Measurements from ENCODE around the gene N4BP3. TPM values are rescaled to one million over a fixed set of nuclear protein-coding genes. Genes with fewer than 3 reads are reported as not detected.

N4BP3 gene
- total RNA-seq, 3 donors from 2014 or later (not counting 1 experiment from before 2014, with no cell fraction given), result 5.6 to 16.9 (median 9.0) TPM

DNA sequence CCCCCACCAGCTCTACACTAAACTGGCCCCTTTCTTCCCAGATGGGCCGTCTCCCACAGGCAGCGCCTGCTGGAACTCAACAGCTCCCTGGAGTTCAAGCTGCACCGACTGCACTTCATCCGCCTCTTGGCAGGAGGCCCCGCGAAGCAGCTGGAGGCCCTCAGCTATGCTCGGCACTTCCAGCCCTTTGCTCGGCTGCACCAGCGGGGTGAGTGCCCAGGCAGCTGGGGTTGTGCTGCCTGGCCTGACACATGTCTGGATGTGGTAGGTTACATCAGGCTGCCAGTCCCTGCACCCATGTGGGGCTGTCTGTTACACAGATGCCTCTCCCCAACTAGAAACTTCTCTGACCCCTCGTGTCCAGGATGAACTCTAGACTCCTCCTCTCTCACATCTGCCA is 30.6 kb downstream of the N4BP3 start:
- no peak overlapping the region for H3K27ac ChIP-seq (ENCODE audit: low read length)
- intact Hi-C loops (cut with micrococcal nuclease), result no loop called here
- H3K9me3 ChIP-seq (ENCODE audit: control insufficient read depth, insufficient read depth, low read length), result no peaks in the 10 kb centered on the region
- ATAC-seq, result no peak
- WGBS (ENCODE audit: insufficient coverage), result 96% methylated on average over 10 of the region's 10 CpGs
- no peaks in the 10 kb centered on the region for H3K4me1 ChIP-seq (ENCODE audit: control insufficient read depth, insufficient read depth, low read length)
- no peaks in the 10 kb centered on the region for H3K27me3 ChIP-seq (ENCODE audit: control insufficient read depth, insufficient read depth, low read length)
- TF ChIP-seq, protein P1, sequence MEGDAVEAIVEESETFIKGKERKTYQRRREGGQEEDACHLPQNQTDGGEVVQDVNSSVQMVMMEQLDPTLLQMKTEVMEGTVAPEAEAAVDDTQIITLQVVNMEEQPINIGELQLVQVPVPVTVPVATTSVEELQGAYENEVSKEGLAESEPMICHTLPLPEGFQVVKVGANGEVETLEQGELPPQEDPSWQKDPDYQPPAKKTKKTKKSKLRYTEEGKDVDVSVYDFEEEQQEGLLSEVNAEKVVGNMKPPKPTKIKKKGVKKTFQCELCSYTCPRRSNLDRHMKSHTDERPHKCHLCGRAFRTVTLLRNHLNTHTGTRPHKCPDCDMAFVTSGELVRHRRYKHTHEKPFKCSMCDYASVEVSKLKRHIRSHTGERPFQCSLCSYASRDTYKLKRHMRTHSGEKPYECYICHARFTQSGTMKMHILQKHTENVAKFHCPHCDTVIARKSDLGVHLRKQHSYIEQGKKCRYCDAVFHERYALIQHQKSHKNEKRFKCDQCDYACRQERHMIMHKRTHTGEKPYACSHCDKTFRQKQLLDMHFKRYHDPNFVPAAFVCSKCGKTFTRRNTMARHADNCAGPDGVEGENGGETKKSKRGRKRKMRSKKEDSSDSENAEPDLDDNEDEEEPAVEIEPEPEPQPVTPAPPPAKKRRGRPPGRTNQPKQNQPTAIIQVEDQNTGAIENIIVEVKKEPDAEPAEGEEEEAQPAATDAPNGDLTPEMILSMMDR (IDR thresholded peaks at IDR 0.05), result no peak
- Mint-ChIP-seq H3K4me3 (no peak overlapping the region), H3K27me3 (ENCODE audit: low read depth in 2 of 2) (no peaks in the 10 kb centered on the region), H3K27ac (no peak overlapping the region), H3K4me1 (no peaks in the 10 kb centered on the region), H3K36me3 (peaks cover 6% of the 10 kb centered on the region), H3K9me3 (no peaks in the 10 kb centered on the region)
- DNase-seq, result no peak
- H3K4me3 ChIP-seq (ENCODE audit: low read length), result no peak overlapping the region
- peaks cover 36% of the 10 kb centered on the region for H3K36me3 ChIP-seq (ENCODE audit: control insufficient read depth, insufficient read depth, low read length)

DNA sequence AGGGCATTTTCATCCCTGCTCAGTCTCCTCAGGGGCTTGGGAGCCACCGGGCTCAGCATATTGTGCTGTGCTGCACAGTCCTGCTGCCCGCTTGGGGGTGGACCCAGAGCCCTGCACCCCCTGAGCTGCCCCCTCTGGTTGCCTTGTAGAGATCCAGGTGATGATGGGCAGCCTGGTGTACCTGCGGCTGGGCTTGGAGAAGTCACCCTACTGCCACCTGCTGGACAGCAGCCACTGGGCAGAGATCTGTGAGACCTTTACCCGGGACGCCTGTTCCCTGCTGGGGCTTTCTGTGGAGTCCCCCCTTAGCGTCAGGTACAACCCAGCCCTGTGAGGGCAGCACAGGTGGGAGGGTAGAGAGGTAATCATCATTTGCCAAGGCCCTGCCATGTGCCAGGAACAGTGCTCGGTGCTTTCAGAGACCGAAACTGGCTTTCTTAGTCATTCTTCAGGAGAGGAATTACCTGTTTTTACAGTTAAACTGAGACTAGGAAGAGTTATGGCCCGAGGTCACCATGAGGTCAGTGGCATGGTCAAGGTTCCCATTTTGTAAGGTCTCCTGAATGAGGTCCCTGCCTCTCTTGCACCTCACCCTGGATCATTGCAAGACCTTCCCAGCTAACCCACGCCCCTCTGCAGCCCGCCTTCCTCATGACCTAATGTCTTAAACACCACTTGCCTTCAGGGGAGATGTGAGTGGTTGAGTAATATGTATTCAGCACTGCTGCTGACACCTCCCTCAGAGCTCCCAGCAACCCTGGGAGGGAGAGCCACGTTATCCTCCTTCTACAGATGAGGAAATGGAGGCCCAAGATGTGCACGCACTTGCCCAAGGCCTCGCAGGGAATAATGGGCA is 32.9 kb downstream of the N4BP3 start:
- TF ChIP-seq, protein P1 (IDR thresholded peaks at IDR 0.05), result peak; percentile 77
- Histone ChIP-seq H3K4me1 (ENCODE audit: control insufficient read depth, insufficient read depth, low read length) (no peaks in the 10 kb centered on the region), H3K4me3 (ENCODE audit: low read length) (no peak overlapping the region), H3K27me3 (ENCODE audit: control insufficient read depth, insufficient read depth, low read length) (no peaks in the 10 kb centered on the region), H3K27ac (ENCODE audit: low read length) (no peak overlapping the region), H3K9me3 (ENCODE audit: control insufficient read depth, insufficient read depth, low read length) (no peaks in the 10 kb centered on the region), H3K36me3 (ENCODE audit: control insufficient read depth, insufficient read depth, low read length) (peaks cover 57% of the 10 kb centered on the region)
- Mint-ChIP-seq H3K9me3 (no peaks in the 10 kb centered on the region), H3K4me1 (no peaks in the 10 kb centered on the region), H3K27ac (no peak overlapping the region), H3K36me3 (peaks cover 6% of the 10 kb centered on the region), H3K27me3 (ENCODE audit: low read depth in 2 of 2) (no peaks in the 10 kb centered on the region), H3K4me3 (no peak overlapping the region)
- WGBS (ENCODE audit: insufficient coverage), result 70% methylated on average over 13 of the region's 14 CpGs
- intact Hi-C loops (cut with micrococcal nuclease), result loop anchor here (1.0 kb wide), 2 partner anchors 18 to 70 kb away; no protein-coding TSS in a partner anchor
- DNase-seq, result peak; percentile 67 to 87
- peak; percentile 71 to 95 (median 94) for ATAC-seq

DNA sequence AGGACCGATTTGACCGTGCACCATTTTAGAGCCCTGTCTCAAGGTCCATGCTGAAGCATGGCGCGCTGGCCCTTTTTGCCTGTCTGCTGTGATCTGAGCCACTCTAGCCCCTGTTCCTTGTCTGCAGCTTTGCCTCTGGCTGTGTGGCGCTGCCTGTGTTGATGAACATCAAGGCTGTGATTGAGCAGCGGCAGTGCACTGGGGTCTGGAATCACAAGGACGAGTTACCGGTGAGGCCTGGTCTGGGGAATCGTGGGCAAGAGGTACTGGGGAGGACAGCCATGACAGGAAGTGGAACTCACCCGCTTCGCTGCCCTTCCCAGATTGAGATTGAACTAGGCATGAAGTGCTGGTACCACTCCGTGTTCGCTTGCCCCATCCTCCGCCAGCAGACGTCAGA is 34.1 kb downstream of the N4BP3 start:
- H3K4me1 Mint-ChIP-seq, result peaks cover 7 to 9% of the 10 kb centered on the region in 2 donors
- H3K36me3 ChIP-seq (ENCODE audit: control insufficient read depth, insufficient read depth, low read length), result peaks cover 59% of the 10 kb centered on the region
- DNase-seq, result no peak
- no peak overlapping the region for H3K27ac ChIP-seq (ENCODE audit: low read length)
- no peaks in the 10 kb centered on the region for H3K9me3 Mint-ChIP-seq
- no peak overlapping the region for H3K4me3 ChIP-seq (ENCODE audit: low read length)
- peaks cover 5% of the 10 kb centered on the region for H3K4me1 ChIP-seq (ENCODE audit: control insufficient read depth, insufficient read depth, low read length)
- WGBS (ENCODE audit: insufficient coverage), result 93% methylated on average over 15 of the region's 15 CpGs
- H3K27me3 ChIP-seq (ENCODE audit: control insufficient read depth, insufficient read depth, low read length), result no peaks in the 10 kb centered on the region
- TF ChIP-seq, protein P1 (IDR thresholded peaks at IDR 0.05), result no peak
- H3K36me3 Mint-ChIP-seq, result peaks cover 6% of the 10 kb centered on the region
- H3K27ac Mint-ChIP-seq, result no peak overlapping the region
- H3K4me3 Mint-ChIP-seq, result no peak overlapping the region
- H3K9me3 ChIP-seq (ENCODE audit: control insufficient read depth, insufficient read depth, low read length), result no peaks in the 10 kb centered on the region
- no peaks in the 10 kb centered on the region for H3K27me3 Mint-ChIP-seq (ENCODE audit: low read depth in 2 of 2)
- intact Hi-C loops (cut with micrococcal nuclease), result no loop called here
- ATAC-seq, result no peak
